ENCODE data around the gene OAT. TPM values are rescaled to one million over a fixed set of nuclear protein-coding genes. Genes with fewer than 3 reads are reported as not detected.

Gene OAT
- total and polyA plus RNA-seq, 2 experiments from 2014 or later, result 568 to 694 TPM

DNA sequence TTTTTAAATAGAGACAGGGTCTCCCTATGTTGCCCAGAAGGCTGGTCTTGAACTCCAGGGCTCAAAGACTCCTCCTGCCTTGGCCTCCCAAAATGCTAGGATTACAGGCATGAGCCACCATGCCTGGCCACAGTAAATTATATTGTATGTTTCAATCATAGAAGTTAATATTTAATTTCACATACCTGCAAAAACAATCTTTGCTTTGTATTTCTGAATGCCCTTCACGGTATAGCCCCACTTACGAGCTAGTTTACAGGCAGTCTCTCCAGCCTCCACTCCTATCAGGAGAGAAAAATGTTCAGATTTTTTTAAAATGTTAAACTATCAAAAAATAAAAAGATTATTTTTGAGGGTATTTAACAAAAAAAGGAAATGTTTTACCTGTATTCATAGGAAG, 10.4 kb downstream of the OAT start:
- Histone ChIP-seq H3K79me2 (peaks cover 58% of the 10 kb centered on the region), H3K9me3 (ENCODE audit: low read depth) (no peaks in the 10 kb centered on the region), H2AFZ (no peak overlapping the region), H3K27me3 (no peaks in the 10 kb centered on the region), H3K4me3 (no peak overlapping the region), H4K20me1 (ENCODE audit: insufficient read depth, poor library complexity, severe bottlenecking) (peaks cover 49% of the 10 kb centered on the region), H3K4me2 (no peak overlapping the region), H3K4me1 (ENCODE audit: insufficient read depth) (peaks cover 4% of the 10 kb centered on the region), H3K27ac (no peak overlapping the region), H3K9me2 (replicated peaks; ENCODE audit: insufficient read depth) (no peaks in the 10 kb centered on the region), H3K36me3 (replicated peaks; ENCODE audit: insufficient read depth, low read depth) (peaks cover 3% of the 10 kb centered on the region)
- DNase-seq (ENCODE audit: low spot score), result no peak
- 93% methylated on average over 2 of the region's 2 CpGs for WGBS (ENCODE audit: low lambda C conversion rate, missing lambda C conversion rate)
- TF ChIP-seq EZH2 (IDR thresholded peaks at IDR 0.05; ENCODE audit: borderline replicate concordance), result no peak
- TF ChIP-seq, protein P1, sequence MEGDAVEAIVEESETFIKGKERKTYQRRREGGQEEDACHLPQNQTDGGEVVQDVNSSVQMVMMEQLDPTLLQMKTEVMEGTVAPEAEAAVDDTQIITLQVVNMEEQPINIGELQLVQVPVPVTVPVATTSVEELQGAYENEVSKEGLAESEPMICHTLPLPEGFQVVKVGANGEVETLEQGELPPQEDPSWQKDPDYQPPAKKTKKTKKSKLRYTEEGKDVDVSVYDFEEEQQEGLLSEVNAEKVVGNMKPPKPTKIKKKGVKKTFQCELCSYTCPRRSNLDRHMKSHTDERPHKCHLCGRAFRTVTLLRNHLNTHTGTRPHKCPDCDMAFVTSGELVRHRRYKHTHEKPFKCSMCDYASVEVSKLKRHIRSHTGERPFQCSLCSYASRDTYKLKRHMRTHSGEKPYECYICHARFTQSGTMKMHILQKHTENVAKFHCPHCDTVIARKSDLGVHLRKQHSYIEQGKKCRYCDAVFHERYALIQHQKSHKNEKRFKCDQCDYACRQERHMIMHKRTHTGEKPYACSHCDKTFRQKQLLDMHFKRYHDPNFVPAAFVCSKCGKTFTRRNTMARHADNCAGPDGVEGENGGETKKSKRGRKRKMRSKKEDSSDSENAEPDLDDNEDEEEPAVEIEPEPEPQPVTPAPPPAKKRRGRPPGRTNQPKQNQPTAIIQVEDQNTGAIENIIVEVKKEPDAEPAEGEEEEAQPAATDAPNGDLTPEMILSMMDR (IDR thresholded peaks at IDR 0.05; ENCODE audit: poor library complexity), result no peak
- no peak for TF ChIP-seq EZH2phosphoT487 (IDR thresholded peaks at IDR 0.05; ENCODE audit: low read depth, severe bottlenecking, unreplicated experiment)

DNA sequence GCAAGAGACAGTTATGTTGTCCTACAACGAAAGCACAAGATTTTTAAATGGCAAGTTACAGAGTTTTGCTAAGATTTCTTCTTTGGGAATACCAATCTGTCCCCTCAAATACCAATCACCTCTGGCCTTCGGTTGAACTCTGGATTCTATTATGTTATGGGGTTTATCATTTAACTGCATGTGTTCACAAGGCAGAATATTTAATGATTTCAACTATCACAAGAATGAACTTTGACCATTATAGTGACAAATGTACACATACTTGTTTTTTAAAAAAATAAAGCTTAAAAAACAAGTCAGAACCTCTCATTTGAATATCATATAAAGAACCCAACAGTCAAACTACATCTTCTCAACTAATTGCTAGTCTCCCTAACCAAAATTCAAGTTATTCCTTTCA, 11.3 kb downstream of the OAT start:
- H3K79me2 ChIP-seq, result peaks cover 54% of the 10 kb centered on the region
- WGBS (ENCODE audit: low lambda C conversion rate, missing lambda C conversion rate), result 97% methylated on average over 2 of the region's 2 CpGs
- peaks cover 3% of the 10 kb centered on the region for H3K36me3 ChIP-seq (replicated peaks; ENCODE audit: insufficient read depth, low read depth)
- H3K9me2 ChIP-seq (replicated peaks; ENCODE audit: insufficient read depth), result no peaks in the 10 kb centered on the region
- peaks cover 4% of the 10 kb centered on the region for H3K4me1 ChIP-seq (ENCODE audit: insufficient read depth)
- TF ChIP-seq EZH2phosphoT487 (IDR thresholded peaks at IDR 0.05; ENCODE audit: low read depth, severe bottlenecking, unreplicated experiment) (no peak), EZH2 (IDR thresholded peaks at IDR 0.05; ENCODE audit: borderline replicate concordance) (no peak)
- TF ChIP-seq, protein P1 (IDR thresholded peaks at IDR 0.05; ENCODE audit: poor library complexity), result no peak
- H3K9me3 ChIP-seq (ENCODE audit: low read depth), result no peaks in the 10 kb centered on the region
- H3K27me3 ChIP-seq, result no peaks in the 10 kb centered on the region
- DNase-seq (ENCODE audit: low spot score), result no peak
- H2AFZ ChIP-seq, result no peak overlapping the region
- H4K20me1 ChIP-seq (ENCODE audit: insufficient read depth, poor library complexity, severe bottlenecking), result peaks cover 43% of the 10 kb centered on the region
- peak overlapping the region; percentile 22 for H3K27ac ChIP-seq
- H3K4me3 ChIP-seq, result no peak overlapping the region
- H3K4me2 ChIP-seq, result no peak overlapping the region

DNA sequence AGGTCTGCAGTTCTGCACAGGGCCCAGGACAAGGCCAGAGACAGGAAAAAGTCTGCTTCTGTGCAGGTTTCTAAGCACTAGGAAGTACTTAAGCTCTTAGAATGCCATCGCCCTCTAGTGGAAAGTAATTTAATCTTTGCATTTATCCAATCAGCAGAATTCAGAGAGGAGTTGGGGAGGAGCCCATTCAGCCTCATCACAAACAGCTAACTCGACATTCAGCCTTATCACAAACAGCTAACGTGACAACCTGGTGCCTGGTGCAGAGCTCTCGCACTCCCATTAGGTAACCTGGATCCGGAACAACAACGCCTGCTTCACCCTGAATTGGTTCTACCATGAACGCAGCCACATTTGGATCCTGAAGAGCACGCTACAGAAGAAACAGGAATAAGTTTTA, 15.2 kb downstream of the OAT start:
- Histone ChIP-seq H2AFZ (no peak overlapping the region), H3K9me3 (ENCODE audit: low read depth) (no peaks in the 10 kb centered on the region), H3K4me1 (ENCODE audit: insufficient read depth) (peaks cover 4% of the 10 kb centered on the region), H3K4me2 (no peak overlapping the region), H3K4me3 (no peak overlapping the region), H3K27me3 (no peaks in the 10 kb centered on the region), H3K79me2 (peaks cover 16% of the 10 kb centered on the region), H3K9me2 (replicated peaks; ENCODE audit: insufficient read depth) (no peaks in the 10 kb centered on the region), H4K20me1 (ENCODE audit: insufficient read depth, poor library complexity, severe bottlenecking) (peaks cover 14% of the 10 kb centered on the region), H3K27ac (peak overlapping the region; percentile 74), H3K36me3 (replicated peaks; ENCODE audit: insufficient read depth, low read depth) (no peaks in the 10 kb centered on the region)
- WGBS (ENCODE audit: low lambda C conversion rate, missing lambda C conversion rate), result 39% methylated on average over 8 of the region's 8 CpGs
- TF ChIP-seq EZH2phosphoT487 (IDR thresholded peaks at IDR 0.05; ENCODE audit: low read depth, severe bottlenecking, unreplicated experiment) (no peak), EZH2 (IDR thresholded peaks at IDR 0.05; ENCODE audit: borderline replicate concordance) (no peak)
- TF ChIP-seq, protein P1 (IDR thresholded peaks at IDR 0.05; ENCODE audit: poor library complexity), result peak; percentile 61
- DNase-seq (ENCODE audit: low spot score), result peak; percentile 90

DNA sequence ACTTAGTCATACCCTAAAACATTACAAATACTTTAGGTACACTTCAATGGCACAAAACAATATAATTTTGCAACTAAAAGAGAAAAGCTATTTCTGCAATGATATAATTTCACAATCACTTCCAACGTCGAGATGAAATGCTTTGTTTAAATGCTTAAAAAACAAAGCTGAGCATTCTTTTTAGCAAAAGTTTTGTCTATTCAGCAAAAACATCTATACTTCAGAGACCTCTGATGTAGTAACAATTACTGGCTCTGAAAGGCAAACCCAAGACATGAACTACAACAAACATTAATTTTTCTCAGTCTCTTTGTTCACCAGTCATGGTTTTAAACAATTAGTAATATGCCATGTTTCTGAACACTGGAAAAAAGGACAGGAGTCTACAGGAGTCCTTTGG, 16.4 kb downstream of the OAT start:
- H4K20me1 ChIP-seq (ENCODE audit: insufficient read depth, poor library complexity, severe bottlenecking), result peaks cover 14% of the 10 kb centered on the region
- no peaks in the 10 kb centered on the region for H3K9me3 ChIP-seq (ENCODE audit: low read depth)
- no peaks in the 10 kb centered on the region for H3K27me3 ChIP-seq
- no peak overlapping the region for H2AFZ ChIP-seq
- no peak for DNase-seq (ENCODE audit: low spot score)
- peaks cover 4% of the 10 kb centered on the region for H3K4me1 ChIP-seq (ENCODE audit: insufficient read depth)
- TF ChIP-seq EZH2 (IDR thresholded peaks at IDR 0.05; ENCODE audit: borderline replicate concordance) (no peak), EZH2phosphoT487 (IDR thresholded peaks at IDR 0.05; ENCODE audit: low read depth, severe bottlenecking, unreplicated experiment) (no peak)
- TF ChIP-seq, protein P1 (IDR thresholded peaks at IDR 0.05; ENCODE audit: poor library complexity), result no peak
- no peak overlapping the region for H3K27ac ChIP-seq
- no peak overlapping the region for H3K4me2 ChIP-seq
- no peaks in the 10 kb centered on the region for H3K9me2 ChIP-seq (replicated peaks; ENCODE audit: insufficient read depth)
- peaks cover 8% of the 10 kb centered on the region for H3K79me2 ChIP-seq
- no peak overlapping the region for H3K4me3 ChIP-seq
- H3K36me3 ChIP-seq (replicated peaks; ENCODE audit: insufficient read depth, low read depth), result no peaks in the 10 kb centered on the region
- 91% methylated on average over 2 of the region's 2 CpGs for WGBS (ENCODE audit: low lambda C conversion rate, missing lambda C conversion rate)

Measured in hepatocyte (in vitro differentiated cells).